ENCODE data around the gene CYB561A3.
A peak's percentile ranks its signal among the peaks of the same experiment; 100 is the strongest.

Gene CYB561A3

DNA sequence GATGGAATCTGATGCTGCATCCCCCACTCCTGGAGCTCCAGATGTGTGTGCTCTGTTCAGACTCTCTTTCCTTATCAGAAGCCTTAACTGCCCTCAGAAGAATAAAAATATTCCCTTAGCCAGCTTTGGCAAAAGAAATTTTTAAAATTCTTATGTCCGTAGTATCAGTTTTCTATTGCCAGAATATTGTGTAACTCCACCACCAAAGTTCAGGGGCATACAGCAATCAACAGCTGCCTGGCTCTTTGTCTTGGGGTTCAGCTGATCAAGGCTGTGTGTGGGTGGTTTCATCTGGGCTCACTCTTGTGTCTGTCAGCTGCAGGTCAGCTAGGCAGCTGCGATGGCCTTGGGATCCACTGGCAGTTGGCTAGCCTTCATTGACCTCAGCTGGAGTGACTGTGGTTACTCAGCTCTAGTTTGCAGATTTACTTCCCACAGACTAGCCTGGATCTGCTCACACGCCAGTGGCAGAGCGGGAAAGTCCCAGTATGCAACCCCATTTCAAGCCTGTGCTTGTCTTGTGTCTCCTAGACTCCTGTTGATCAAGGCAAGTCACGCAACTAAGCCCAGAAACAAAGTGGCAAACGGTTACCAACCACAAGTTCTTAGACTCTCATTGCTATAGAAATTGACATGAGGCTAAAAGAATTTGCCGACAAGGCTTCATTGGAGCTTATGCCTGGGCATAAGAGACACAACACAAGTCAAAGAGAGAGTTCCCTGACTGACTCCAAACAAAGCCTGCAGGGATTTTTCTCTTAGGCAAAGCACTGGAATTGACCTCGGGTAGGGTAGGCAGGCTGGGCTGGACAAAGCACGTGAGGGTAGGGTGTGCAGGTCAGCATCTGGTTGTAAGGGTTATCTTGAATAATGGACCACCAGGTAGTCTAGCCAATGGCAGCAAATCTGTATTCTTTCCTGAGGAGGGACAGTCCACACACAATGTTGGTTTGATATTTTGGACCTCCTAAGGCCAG, 8.0 kb upstream of the CYB561A3 start:
- no peak for DNase-seq

DNA sequence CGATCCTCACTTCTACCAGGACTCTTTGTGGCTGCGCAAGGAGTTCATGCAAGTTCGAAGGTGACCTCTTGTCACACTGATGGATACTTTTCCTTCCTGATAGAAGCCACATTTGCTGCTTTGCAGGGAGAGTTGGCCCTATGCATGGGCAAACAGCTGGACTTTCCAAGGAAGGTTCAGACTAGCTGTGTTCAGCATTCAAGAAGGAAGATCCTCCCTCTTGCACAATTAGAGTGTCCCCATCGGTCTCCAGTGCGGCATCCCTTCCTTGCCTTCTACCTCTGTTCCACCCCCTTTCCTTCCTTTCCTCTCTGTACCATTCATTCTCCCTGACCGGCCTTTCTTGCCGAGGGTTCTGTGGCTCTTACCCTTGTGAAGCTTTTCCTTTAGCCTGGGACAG, 7.0 kb upstream of the CYB561A3 start:
- DNase-seq: no peak

DNA sequence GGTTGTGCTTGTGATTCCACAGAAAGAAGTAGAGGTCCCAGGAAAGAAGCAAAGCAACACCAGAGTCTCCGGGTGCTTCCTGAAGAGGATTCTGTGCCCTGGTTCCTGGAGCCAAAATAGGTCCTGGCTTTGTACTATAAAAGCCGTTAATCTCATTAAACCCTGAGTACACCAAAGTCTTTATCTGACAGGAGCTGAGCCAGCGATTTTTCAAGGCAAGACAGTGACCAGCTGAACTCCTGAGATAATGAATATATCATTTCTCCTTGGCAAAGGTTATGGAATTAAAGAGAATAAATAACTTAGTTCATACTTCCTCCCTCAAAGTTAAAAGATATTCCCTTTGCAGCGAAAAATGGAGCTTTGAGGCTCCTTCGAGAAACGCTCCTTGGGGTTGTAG, 5.7 kb upstream of the CYB561A3 start:
- no peak for DNase-seq

DNA sequence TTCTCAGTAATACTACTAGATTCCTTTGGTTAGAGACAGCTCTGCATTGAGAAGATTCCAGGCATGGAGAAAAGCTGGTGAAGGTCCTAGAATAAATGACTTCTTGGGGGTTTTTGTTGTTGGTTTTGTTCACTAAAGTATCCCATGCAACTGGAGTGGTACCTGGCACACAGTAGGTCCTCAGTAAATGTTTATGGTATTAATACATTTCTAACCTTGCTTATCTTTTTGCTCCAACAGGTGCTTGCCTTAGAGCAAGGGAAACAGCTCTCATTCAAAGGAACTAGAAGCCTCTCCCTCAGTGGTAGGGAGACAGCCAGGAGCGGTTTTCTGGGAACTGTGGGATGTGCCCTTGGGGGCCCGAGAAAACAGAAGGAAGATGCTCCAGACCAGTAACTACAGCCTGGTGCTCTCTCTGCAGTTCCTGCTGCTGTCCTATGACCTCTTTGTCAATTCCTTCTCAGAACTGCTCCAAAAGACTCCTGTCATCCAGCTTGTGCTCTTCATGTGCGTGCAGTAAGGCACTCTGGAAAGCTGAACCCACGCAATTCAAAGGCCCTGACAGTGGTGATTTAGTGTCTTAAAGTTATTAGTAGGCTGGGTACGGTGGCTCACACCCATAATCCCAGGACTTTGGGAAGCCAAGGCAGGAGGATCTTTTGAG, 2.5 kb upstream of the CYB561A3 start:
- no peak for DNase-seq

DNA sequence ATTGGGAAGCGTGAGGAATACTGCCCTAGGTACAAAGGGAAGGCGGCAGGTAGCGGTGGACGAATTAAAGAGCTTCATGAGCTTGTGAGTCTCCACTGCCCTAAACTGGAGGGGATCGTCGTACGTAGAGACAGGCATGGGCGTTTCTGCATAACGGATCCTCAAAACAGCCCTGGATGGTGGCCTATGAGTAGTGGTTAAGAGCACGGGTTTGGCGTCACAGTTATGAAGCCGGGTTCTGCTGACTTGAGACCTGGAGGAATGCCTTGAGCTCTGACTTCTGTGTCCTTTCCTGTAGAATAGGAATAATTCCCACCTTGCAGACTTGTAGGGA, 827 bp upstream of the CYB561A3 start:
- DNase-seq: no peak

DNA sequence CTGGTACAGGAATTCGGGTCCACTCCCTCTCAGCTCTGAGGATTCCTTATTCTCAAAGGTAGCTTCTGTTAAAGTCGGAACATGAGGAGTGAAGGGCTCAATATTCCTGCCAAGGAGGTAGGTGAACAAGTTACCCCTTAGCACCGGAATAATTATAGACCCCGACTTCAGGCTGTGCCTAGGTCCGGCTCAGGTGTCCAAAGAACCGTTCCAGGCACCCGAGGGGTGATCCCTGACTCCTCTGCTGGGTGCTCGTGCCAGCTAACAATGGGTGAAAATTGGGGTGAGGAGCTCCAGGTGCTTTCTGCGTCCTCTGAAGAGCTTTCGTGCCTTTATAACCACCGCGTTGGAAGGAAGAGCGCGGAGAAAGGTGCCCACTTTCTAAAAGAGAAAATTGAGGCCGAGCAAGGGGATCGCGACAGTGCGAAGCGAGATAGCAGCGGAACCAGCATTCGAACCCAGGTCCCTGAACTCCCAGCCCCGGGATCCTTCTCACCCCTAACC, 393 bp downstream of the CYB561A3 start:
- no peak for DNase-seq

DNA sequence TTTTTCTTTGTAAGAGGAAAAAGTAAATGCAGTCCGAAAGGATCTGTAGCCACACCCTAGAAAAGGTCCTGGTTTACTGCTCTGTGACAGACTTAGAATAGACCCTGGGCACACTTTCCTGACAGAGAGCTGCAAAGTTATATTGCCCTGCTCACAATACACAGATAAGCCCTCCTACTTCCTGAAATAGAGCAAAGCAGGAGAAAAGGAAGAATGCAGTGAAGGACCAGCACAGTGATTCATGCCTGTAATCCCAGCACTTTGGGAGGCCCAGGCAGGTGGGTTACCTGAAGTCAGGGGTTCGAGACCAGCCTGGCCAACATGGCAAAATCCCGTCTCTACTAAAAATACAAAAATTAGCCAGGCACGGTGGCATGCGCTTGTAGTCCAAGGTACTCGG, 2.2 kb downstream of the CYB561A3 start:
- no peak for DNase-seq

DNA sequence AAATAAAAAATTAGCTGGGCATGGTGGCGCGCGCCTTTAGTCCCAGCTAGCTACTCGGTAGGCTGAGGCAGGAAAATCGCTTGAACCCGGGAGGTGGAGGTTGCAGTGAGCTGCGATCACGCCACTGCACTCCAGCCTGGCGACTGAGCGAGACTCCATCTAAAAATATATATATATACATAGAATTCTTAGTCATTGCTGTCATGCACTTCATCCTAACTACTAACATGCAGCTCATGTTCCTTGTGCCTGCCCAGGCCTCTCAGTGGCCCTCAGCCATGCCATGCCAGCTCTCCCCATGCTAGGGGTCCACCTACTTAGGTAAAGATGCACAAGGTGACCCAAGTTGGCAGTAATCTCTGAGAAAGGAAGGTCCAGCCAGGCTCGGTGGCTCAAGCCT, 3.1 kb downstream of the CYB561A3 start:
- DNase-seq: no peak

DNA sequence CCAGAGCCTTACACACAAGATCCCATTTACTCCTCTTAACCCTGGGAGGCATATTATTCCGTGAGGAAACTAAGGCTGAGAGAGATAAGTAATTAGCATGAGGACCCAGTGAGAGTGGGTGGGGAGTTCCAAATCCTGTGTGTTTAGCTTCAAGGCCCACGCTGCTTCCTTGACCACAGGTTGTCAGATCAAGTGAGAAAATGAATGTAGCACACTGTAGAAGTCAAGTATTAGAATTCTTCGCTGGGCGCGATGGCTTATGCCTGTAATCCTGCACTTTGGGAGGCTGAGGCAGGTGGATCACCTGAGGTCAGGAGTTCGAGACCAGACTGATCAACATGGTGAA, 3.8 kb downstream of the CYB561A3 start:
- no peak for DNase-seq

DNA sequence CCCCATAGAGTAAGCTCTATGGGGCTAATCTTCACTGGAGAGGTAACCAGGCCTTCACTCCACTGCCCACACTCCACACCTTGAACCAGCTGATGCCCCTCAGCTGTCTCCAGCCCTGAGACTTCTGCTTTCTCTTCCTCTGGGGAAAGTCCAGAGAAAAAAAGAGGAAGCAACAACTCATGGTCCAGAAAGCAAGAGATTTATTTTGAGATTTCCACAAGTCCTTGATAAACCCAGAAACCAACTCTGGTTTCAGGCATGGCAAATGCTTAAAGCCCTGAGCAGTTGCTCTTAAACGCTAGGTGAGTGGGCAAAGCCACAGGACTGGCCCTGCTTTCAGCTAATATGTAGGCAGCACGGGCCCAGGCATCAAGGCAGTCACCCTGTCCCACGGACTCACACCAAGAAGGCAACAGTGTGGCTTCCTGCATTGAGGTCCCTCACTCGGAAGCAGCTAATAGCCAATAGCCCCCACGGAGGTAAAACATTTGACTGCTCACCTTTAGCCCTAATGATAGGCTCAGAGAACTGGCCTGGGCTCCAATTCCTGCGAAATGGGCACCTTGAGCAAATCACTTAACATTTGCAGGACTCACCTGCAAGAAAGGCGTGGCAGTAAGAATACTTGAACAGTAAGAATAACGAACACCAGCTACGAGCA, 4.3 kb downstream of the CYB561A3 start:
- DNase-seq: peak; percentile 20

DNA sequence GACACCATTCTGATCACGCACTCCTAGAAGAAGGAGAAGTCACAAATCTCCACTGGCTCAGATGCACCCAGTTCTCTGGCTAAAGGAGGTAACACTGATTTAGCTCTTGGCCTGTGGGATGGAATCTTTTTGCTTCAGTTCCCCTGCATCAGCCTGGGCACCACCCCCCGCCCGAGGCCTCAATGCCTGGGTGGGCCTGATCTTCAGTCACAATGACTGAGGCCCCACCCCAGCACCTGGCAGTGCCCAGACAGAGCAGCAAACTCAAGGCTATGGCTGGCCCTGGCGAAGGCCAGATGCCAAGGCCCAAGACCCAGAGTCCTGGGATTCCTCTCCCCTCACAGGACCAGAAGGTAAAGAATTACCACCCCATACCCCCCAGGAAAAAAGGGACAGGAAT, 5.0 kb downstream of the CYB561A3 start:
- no peak for DNase-seq

DNA sequence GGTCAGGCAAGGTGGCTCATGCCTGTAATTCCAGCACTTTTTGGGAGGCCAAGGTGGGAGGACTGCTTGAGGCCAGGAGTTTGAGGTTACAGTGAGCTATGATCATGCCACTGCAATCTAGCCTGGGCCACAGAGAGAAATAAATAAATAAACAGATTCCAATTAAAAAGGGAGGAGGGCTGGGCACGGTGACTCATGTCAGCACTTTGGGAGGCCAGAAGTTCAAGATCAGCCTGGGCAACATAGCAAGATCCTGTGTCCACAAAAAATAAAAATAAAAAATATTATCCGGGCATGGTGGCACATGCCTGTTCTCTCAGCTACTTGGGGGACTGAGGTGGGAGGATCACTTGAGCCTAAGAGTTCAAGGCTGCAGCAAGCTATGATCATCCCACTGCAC, 7.5 kb downstream of the CYB561A3 start:
- DNase-seq: no peak

DNA sequence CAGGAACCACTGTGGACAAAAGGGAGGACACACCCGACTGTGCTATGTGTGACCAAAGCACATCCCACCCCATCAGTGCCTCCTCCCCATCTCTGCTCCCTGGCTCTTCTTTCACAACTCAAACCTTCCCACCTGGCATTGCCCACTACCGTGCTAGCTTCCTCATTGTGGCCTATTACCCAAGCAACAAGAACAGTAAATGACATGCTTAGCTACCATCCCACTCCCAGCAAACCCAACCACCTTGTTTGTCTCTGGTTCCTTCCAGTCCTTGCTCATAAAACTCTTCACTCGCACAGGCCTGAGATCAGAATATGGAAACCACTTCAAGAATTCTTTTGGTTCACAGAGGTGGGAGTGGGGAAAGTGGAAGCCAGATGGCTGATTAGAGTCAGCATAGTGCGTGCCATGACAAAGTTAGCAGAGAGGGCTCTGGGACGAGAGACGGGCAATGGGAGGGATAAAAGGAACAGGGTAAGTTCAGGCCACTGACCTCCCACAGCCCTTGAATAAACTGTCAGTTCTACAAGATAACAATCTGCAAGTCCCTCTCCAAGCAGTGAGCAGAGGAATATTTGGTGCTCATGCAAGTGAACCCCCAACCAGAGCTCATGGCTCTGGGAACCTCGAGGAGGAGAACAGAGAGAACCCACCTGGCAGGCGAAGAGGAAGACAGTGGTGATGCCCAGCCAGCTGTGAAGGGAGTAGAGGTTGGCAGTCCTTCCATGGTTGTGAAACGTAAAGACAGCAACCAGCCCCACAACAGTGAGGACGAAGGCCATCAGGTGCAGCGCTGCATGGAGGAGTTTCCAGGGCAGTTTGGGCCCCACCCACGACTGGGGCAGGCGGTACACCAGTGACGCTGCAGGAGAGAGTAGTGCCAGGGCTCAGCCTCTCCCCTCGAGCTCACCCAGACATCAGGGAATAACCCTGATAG, 8.3 kb downstream of the CYB561A3 start:
- no peak for DNase-seq

DNA sequence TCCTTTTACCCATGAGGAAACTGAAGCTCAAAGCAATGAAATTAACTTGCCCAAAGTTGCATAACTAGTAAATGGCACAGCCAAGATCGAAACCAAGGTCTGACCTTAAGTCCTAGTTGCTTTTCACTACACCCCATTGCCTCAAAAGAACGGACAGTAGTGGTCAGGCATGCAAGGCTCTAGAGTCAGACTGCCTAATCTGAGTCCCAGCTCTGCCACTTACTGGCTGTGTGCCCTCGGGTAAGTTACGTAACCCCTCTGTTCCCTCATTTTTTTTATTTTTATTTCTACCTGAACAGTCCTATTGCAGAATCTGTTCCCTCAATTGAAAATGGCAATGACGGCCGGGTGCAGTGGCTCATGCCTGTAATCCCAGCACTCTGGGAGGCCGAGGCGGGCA, 9.6 kb downstream of the CYB561A3 start:
- no peak for DNase-seq

DNA sequence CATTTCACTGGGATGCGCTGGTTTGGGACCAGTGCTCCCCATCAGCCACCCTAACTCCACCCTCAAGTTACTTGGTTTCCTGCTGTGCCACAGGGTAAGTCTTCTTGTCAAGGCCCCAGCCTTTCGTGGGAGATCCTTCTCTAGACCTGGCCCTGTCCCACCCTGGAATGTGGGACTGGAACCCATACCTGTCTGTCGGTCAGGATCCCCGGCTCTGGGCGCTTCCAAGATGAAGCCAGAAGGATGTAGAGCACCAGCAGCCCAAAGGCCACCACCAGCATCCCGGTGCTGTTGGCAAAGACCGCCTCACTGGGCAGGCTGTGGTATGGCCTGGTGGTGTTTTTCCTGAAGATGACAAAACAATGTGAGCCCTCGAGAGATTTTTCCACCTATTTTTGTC, 10.9 kb downstream of the CYB561A3 start:
- no peak for DNase-seq

DNA sequence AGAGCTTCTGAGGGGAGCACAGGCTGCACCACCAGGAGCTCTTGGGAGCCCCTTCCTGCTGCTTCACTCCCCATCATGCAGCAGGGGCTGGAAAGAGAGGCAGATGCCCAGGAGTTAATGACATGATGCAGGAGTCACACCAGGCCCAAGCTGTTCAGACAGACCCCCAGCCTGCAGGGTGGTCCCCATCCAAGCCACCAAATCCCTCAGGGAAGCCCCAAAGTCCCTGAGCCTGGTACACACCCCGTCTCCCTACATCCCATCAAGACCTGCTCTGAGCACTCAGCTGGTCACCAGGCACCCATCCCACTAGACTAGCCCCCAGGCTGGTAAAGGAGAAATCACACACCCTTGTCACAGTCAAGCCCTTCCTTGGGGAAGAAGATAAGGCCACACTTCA, 11.3 kb downstream of the CYB561A3 start:
- no peak for DNase-seq

DNA sequence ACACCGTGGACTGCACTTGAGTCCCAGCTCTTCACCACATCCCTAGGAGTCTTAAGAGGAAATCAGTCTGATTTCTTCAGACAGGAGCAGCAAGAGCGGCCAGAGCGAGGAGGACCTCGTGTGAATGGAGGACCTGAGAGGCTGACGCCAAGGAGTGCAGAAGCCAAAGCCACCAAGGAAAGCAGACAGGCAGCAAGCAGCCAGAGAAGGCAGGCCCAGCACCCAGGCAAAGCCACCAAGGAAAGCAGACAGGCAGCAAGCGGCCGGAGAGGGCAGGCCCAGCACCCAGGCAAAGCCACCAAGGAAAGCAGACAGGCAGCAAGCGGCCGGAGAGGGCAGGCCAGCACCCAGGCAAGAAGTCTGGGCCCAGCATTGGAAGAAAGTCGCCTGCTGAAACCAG, 11.8 kb downstream of the CYB561A3 start:
- no peak for DNase-seq

DNA sequence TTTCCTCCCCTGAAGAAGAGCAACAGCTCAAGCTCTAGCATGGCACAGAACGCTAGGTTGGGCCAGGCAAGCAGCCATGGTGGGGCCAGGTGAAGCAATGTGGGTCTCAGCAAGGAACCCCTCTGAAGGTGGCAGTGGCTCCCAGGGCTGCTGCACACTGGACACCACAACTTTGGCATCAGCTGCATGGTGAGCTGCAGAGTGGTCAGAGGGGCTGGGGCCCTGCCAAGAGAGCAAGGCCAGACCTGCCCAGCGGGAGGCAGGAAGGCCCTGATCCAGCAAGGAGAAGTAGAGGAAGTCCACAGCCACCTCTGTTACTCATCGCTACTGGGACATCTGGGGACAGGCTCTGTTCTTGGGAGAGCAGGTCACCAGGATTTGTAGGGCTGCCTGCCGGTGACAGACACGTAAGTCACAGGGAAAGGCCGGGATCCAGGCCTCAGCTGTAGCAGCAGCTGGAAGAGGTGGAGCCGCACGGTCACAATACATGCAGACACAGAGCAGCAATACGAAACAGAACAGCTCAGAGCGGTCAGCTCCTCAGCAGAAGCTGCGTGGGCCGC, 12.4 kb downstream of the CYB561A3 start:
- DNase-seq: no peak

DNA sequence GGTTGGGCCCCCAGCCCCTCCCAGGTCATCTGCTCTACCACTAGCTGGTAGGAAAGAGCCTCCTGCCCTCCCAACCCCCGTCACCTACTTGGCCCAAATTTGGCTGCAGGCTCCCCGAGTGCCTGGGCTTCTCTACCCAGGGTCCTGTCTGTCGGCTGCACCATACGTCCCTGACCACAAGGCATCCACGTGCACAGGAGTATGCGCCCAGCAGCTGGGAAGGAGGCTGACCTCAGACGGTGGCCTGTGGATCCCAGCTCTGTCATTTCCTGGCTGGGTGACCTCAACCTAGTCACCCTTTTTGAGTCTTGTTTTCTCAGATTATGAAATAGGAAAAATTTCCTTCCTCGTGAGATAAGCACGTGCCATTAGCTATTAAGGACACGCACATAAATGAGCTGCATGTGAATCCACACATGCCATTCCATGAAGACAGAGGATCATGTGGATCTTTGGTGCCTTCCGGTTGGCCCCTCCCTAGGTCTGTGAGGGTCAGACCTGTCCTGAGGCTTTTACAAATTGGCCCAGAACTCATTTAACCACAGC, 13.7 kb downstream of the CYB561A3 start:
- DNase-seq: no peak

DNA sequence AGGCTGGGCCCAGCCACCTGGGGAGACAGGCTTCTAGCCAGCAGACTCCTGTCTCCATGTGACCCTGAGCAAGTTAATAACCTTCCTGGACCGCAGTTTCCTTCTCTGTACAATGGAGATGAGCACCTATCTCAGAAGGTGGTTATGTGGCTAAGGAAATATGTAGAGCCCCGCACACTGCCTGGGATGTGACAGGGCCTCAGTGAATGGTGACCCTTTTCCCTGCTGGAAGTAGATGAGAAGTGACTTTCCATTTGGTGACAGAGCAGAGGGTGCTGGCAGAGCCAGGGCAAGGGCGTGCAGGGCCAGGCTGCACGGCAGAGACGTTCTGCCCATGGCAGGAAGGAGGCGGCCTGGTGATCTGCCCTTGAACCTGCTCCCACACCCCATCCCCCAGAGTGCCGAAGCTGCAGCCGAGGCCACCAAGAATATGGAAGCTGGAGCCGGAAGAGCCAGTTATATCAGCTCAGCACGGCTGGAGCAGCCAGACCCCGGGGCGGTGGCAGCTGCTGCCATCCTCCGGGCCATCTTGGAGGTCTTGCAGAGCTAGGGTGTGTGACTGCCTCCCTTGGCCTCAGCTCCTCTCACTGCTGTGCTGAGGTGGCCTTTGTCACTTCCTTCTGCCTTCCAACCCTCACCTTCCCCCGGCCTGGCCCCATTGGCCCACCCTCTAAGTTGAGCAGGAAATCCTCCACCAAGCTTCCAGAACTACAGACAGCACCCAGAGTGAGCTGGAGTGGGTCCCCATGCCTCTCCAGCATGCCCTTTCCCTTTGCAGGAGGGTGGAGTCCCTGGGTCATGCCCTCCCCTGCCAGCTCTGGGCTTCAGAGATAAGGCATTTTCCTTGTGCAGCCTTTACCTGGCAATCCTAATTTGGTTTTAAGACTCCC, 15.5 kb downstream of the CYB561A3 start:
- DNase-seq: no peak

DNA sequence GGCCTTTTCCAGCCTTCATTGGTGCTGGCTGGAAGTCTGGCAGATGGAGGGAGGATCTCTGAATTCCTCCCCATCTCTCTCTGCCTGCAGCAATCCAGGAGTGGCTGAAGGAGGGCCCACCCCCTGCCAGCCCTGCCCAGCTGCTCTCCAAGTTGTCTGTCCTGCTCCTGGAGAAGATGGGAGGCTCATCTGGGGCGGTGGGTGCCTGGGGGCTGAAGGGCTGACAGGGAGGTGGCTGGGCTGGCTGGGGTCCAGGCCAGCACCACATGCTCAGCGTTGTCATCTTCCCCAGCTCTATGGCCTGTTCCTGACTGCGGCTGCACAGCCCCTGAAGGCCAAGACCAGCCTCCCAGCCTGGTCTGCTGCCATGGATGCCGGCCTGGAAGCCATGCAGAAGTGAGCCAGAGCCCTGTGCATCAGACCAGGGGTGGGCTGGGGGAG, 16.5 kb downstream of the CYB561A3 start:
- no peak for DNase-seq

Data from CD4-positive, alpha-beta T cell treated with Interleukin-17A for 1 hour (primary cell).